Mesodermal cell (in vitro differentiated cells): Measurements from ENCODE around the gene LRRC42.

Source experiments
- H3K27ac ChIP-seq: 2 replicates; pipeline ENCODE4 v1.7.0; 2013; ENCODE audit warnings: mild to moderate bottlenecking, low read depth, low read length, moderate library complexity; ENCODE audit not compliant: severe bottlenecking
- H3K36me3 ChIP-seq: 2 replicates; pipeline ENCODE4 v1.7.1; 2013; ENCODE audit warnings: mild to moderate bottlenecking, low read length, moderate library complexity; ENCODE audit not compliant: control insufficient read depth, insufficient read depth
- H3K4me1 ChIP-seq: one replicate; pipeline ENCODE4 v1.7.1; 2013; ENCODE audit warnings: mild to moderate bottlenecking, low read length; ENCODE audit not compliant: insufficient read depth, control insufficient read depth, poor library complexity, severe bottlenecking
- H3K4me3 ChIP-seq: 2 replicates; pipeline ENCODE4 v1.7.0; 2013; ENCODE audit warnings: low read length, control low read depth, mild to moderate bottlenecking; ENCODE audit not compliant: insufficient read depth, poor library complexity, severe bottlenecking; ENCODE audit errors: extremely low read depth
- H3K9me3 ChIP-seq: 2 replicates; pipeline ENCODE4 v1.7.1; 2013; ENCODE audit warnings: mild to moderate bottlenecking, low read length, moderate library complexity; ENCODE audit not compliant: control insufficient read depth
- WGBS, 2 experiments: methylation state at CpG; one replicate each; pipeline ENCODE4 v1.1.5; 2013; ENCODE audit warnings: missing lambda C conversion rate in 2 of 2; ENCODE audit not compliant: insufficient coverage in 2 of 2; 5-methylcytosine and 5-hydroxymethylcytosine counted together

LRRC42 gene

DNA sequence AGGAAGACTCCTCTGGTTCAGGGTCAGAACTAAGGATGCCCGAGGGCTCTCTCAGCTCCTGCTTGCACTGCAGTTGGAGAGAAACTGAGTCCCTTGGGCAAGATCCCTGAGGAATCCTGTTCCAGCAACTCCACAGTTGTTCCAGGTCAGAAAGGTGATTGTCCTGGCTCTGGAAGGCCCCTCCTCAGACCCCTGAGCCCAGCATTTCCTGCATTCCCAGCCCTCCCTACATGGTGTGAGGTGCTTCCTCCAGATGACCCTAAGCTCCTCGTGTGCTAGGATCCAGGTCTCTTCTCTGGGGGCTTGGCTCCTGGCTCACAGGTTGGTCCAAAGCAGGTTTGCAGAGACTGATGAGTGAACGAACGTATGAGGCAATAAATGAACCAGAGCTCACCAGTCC lies 60.4 kb downstream of the LRRC42 start:
- H3K36me3 ChIP-seq, result no peaks in the 10 kb centered on the region
- 87 to 95% methylated on average over 4 of the region's 4 CpGs for WGBS, 2 experiments

DNA sequence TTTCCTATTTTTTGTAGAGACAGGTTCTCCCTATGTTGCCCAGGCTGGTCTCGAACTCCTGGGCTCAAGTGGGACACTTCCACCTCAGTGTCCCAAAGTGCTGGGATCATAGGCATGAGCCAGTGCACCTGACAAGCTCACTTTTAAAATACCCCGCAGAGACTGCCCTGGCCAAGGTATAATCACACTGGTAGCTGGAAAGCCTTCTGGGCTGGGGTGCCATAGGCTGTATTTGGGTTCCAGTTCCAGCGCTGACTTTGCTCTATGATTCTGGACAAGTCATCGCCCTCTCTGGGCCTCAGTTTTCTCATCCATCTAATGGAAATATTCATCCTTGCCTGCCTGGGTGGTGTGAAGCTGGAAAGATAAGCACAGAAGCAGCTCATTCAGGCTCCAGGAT lies 61.5 kb downstream of the LRRC42 start:
- no peaks in the 10 kb centered on the region for H3K9me3 ChIP-seq
- no peak overlapping the region for H3K27ac ChIP-seq
- H3K4me1 ChIP-seq, result no peaks in the 10 kb centered on the region
- no peaks in the 10 kb centered on the region for H3K36me3 ChIP-seq
- H3K4me3 ChIP-seq, result no peak overlapping the region
- WGBS, 2 experiments, result 87 to 94% methylated on average over 2 of the region's 4 CpGs

More for the DNA sequence above, 60.4 kb downstream of the LRRC42 start:
- Histone ChIP-seq H3K27ac (no peak overlapping the region), H3K9me3 (no peaks in the 10 kb centered on the region), H3K4me3 (no peak overlapping the region), H3K4me1 (no peaks in the 10 kb centered on the region)

DNA sequence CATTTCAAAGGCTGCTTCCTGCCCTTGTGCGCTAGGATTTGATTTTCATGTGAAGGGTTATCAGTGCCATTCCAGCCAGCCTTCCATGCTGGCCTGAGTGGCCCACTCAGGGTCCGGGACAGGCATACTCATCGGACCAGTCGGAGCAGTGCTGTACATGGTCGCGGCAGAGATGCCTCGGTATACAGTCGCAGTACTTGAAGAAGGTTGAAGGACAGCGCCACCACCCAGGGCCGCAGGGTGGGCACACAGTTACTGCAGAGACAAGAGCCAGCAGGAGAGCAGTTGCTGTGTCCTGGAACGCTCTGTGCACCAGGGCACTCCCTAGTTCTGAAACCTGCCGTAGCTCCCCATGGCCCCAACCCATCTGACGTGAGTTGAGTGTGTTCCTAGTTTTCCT lies 62.7 kb downstream of the LRRC42 start:
- H3K9me3 ChIP-seq, result no peaks in the 10 kb centered on the region
- H3K27ac ChIP-seq, result no peak overlapping the region
- no peak overlapping the region for H3K4me3 ChIP-seq
- WGBS, 2 experiments, result 89 to 93% methylated on average over 13 of the region's 13 CpGs
- no peaks in the 10 kb centered on the region for H3K4me1 ChIP-seq
- no peaks in the 10 kb centered on the region for H3K36me3 ChIP-seq

DNA sequence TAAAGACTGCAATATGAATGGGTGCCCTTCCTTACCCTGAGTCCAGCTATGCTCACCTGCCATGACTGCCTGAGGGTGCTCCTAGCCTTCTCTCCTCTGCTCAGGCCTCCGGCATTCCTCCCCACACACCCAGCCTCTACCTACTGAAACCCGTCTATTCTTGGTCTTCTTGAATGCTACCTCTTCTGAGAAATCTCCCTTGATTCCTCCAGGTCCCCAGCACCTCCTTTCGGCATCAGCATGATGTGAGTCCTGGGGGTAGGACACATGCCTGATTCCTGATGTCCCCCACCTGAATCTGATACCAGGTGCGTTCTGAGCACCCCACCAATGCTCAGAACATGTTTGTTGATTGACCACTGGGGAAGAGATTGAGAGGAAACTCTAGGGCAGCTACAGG lies 63.3 kb downstream of the LRRC42 start:
- no peaks in the 10 kb centered on the region for H3K9me3 ChIP-seq
- no peaks in the 10 kb centered on the region for H3K36me3 ChIP-seq
- H3K4me1 ChIP-seq, result no peaks in the 10 kb centered on the region
- no peak overlapping the region for H3K27ac ChIP-seq
- WGBS, 2 experiments, result 80 to 89% methylated on average over 2 to 3 of the region's 4 CpGs
- H3K4me3 ChIP-seq, result no peak overlapping the region

DNA sequence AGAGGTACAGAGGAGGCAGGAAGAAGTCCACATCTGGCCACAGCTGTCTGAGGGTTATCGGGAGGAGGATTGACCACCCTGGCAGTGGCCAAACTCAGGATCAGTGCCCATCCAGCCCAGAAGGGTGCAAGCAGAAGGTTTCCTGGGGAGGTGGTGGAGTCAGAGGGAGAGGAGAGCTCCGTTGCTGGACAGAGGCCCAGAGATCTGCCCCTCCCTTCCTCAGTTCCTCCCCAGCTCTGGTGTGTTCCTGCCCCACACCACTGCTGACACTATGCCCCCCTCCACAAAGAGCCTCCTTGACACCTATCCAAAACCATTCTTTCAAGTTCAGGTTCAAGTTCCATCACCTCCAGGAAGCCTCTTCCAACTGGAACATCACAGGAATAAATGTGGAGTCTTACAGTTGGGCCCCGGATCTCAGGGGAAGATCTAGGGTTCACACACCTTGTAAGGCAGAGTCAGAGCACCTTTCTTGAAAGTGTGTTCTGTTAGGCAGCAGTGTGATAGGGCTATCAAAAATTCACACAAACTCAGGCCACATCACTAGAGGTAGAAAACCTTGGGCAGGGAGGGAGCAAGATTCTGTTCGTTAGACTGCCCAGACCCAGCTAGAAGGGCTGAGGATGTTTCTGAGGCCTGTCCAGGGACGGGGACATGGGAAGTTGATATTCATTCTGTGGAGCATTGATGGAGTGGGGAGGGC lies 64.4 kb downstream of the LRRC42 start:
- no peak overlapping the region for H3K27ac ChIP-seq
- H3K4me1 ChIP-seq, result no peaks in the 10 kb centered on the region
- WGBS, 2 experiments, result 90 to 100% methylated on average over 1 to 2 of the region's 5 CpGs
- no peaks in the 10 kb centered on the region for H3K9me3 ChIP-seq
- H3K36me3 ChIP-seq, result no peaks in the 10 kb centered on the region
- no peak overlapping the region for H3K4me3 ChIP-seq

DNA sequence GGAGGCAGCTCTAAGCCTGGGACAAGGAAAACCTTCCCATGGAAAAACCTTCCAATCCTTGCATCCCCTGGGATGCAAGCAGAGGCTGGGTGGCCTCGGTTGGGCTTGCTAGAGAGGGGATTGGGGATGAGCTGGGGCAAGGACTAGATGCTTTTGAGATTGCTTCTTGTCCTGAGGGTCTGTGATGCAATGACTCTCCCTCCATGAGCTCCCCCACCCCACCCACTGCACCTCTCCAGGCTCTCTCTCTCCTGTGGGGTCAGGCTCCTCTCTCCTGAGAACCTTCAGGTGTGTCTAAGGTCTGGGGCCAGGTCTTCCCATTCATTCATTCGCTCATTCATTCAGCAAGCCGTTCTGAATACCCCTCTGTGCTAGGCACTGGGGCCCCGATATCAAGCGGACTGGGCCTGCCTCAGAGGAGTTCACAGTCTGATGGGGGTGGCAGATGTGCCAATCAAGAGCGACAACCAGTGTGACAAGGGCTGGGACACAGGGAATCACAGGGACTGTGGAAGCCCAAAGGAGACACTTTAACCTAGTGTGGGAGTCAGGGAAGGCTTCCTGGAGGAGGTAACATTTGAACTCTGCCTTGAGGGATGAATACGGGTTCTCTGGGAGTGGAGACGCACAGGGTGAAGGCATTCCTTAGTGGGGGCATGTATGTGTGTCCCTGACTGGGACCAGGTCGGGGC lies 65.3 kb downstream of the LRRC42 start:
- Histone ChIP-seq H3K4me3 (no peak overlapping the region), H3K27ac (no peak overlapping the region), H3K4me1 (no peaks in the 10 kb centered on the region), H3K36me3 (no peaks in the 10 kb centered on the region), H3K9me3 (no peaks in the 10 kb centered on the region)
- 85 to 93% methylated on average over 6 to 8 of the region's 9 CpGs for WGBS, 2 experiments

DNA sequence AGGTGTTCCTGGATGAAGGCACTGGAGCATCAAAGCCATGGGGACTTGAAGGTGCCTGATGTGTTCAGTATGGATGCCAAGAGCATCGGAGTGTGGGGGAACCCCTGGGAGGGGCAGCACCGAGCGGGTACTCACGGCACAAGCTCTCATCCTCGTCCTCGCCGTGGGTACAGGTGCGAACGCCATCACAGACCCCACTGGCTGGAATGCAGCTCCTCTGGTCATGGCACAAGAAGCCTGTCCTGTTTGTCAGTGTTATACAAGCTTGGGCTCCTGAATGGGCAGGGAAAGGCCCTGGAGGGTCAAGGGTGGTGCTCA lies 65.8 kb downstream of the LRRC42 start:
- no peaks in the 10 kb centered on the region for H3K9me3 ChIP-seq
- no peak overlapping the region for H3K4me3 ChIP-seq
- 91 to 96% methylated on average over 9 of the region's 9 CpGs for WGBS, 2 experiments
- H3K27ac ChIP-seq, result no peak overlapping the region
- no peaks in the 10 kb centered on the region for H3K36me3 ChIP-seq
- no peaks in the 10 kb centered on the region for H3K4me1 ChIP-seq

DNA sequence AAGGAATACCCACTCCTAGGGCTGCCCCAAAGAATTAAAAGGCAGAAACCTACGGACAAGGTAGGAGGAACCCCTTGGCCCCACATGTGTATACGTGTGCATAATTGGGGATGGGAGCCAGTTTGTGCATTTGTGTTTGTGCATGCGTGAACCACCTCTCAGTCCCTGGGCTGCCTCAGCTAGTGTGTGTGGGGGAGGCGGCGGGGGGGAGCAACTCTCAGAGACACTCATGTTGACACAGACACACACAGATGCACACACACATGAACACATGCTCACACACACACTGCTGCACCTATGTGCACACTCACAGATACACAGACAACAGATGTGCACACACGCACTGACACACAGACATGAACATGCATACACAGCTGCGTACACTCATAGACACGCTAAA lies 66.7 kb downstream of the LRRC42 start:
- 84 to 86% methylated on average over 4 to 5 of the region's 8 CpGs for WGBS, 2 experiments
- Histone ChIP-seq H3K9me3 (no peaks in the 10 kb centered on the region), H3K4me3 (no peak overlapping the region)

DNA sequence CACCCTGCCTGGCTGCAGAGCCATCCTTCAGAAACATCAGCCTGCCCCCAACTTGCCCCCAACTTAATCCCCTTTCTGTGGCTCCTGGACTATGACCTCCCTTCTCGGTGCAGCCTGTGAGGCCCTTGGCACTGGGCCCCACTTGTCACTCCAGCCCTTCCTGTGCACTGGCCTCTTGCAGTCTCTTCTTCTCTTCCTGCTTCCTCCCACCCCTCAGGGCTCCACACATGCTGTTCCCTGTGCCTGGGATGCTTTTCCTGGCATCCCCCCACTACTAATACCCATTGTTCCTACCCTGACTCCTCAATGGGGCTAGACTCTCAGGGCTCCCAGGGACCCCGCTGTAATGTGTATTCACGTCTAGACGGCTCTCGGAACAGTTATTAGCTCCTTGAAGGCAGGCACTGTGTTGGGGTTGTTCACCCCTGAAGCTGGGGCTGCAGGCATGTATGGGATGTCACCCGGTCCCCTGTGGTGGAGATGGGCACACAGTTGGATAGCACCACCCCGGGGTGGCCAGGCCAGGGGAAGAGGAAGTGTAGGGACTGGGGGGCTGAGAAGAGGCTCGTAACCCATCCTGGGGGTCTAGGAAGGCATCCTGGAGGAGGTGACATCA lies 67.4 kb downstream of the LRRC42 start:
- no peaks in the 10 kb centered on the region for H3K36me3 ChIP-seq
- 80 to 96% methylated on average over 4 to 8 of the region's 8 CpGs for WGBS, 2 experiments
- no peaks in the 10 kb centered on the region for H3K9me3 ChIP-seq
- no peak overlapping the region for H3K4me3 ChIP-seq
- no peaks in the 10 kb centered on the region for H3K4me1 ChIP-seq
- no peak overlapping the region for H3K27ac ChIP-seq

More for the DNA sequence above, 66.7 kb downstream of the LRRC42 start:
- no peaks in the 10 kb centered on the region for H3K4me1 ChIP-seq
- no peak overlapping the region for H3K27ac ChIP-seq
- no peaks in the 10 kb centered on the region for H3K36me3 ChIP-seq

DNA sequence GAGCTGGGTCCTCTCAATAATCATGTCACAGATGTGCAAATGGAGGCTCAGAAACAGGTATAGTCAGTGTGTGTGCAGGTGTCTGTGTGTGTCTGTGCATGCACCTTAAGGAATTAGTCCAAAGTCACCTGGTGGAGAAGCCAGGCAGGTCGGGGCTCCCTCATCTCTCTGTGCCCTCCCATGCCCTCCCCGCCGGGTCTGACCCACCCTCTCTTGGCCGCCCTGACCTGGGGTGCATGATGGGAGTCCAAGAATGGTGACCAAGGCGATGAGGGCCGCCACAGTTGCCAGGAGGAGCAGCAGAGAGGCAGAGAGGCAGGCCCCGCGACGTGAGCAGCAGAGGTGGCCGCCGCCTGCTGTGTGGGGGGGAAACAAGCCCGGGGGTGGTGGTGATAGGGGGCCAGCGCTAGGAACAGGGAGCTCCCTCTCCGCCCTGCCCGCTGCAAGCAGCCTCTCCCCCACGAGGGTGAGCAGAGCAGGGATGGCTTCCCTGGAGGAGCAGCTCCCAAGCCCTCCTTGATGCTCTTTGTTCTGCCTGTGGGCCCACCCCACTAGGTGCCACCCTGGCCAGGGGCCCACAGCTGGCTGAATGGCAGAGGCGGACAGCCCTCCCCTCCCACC lies 68.0 kb downstream of the LRRC42 start:
- Histone ChIP-seq H3K9me3 (no peaks in the 10 kb centered on the region), H3K27ac (no peak overlapping the region), H3K4me3 (no peak overlapping the region), H3K36me3 (no peaks in the 10 kb centered on the region), H3K4me1 (no peaks in the 10 kb centered on the region)
- WGBS, 2 experiments, result 67 to 70% methylated on average over 1 to 16 of the region's 17 CpGs
